ENCODE measurements around the gene DNAH2.

GRCh38 chr17:7846765-7847661 is 129.5 kb downstream of the DNAH2 start:
- TF ChIP-seq, protein P1, sequence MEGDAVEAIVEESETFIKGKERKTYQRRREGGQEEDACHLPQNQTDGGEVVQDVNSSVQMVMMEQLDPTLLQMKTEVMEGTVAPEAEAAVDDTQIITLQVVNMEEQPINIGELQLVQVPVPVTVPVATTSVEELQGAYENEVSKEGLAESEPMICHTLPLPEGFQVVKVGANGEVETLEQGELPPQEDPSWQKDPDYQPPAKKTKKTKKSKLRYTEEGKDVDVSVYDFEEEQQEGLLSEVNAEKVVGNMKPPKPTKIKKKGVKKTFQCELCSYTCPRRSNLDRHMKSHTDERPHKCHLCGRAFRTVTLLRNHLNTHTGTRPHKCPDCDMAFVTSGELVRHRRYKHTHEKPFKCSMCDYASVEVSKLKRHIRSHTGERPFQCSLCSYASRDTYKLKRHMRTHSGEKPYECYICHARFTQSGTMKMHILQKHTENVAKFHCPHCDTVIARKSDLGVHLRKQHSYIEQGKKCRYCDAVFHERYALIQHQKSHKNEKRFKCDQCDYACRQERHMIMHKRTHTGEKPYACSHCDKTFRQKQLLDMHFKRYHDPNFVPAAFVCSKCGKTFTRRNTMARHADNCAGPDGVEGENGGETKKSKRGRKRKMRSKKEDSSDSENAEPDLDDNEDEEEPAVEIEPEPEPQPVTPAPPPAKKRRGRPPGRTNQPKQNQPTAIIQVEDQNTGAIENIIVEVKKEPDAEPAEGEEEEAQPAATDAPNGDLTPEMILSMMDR (IDR thresholded peaks at IDR 0.05; ENCODE audit: low read depth, low read length), result no peak
- TF ChIP-seq EZH2phosphoT487 (IDR thresholded peaks at IDR 0.05; ENCODE audit: low read depth), result no peak

All from OCI-LY3 (cell line).